ENCODE data around the gene SETD1B.

DNA sequence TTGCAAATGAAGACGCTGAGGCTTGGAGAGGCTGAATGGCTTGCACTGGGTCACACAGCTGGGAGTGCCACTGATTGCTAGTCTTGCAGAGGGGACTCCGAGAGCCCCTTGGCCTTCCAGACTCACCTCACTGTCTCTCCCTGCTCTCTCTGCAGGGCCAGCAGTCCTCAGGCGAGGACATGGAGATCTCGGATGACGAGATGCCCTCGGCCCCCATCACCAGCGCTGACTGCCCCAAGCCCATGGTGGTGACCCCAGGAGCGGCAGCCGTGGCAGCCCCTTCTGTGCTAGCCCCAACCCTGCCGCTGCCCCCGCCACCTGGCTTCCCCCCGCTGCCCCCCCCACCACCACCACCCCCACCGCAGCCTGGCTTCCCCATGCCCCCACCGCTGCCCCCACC lies 10.1 kb downstream of the SETD1B start:
- TF ChIP-seq POLR2A (IDR thresholded peaks at IDR 0.05): no peak
- TF ChIP-seq, protein P1, sequence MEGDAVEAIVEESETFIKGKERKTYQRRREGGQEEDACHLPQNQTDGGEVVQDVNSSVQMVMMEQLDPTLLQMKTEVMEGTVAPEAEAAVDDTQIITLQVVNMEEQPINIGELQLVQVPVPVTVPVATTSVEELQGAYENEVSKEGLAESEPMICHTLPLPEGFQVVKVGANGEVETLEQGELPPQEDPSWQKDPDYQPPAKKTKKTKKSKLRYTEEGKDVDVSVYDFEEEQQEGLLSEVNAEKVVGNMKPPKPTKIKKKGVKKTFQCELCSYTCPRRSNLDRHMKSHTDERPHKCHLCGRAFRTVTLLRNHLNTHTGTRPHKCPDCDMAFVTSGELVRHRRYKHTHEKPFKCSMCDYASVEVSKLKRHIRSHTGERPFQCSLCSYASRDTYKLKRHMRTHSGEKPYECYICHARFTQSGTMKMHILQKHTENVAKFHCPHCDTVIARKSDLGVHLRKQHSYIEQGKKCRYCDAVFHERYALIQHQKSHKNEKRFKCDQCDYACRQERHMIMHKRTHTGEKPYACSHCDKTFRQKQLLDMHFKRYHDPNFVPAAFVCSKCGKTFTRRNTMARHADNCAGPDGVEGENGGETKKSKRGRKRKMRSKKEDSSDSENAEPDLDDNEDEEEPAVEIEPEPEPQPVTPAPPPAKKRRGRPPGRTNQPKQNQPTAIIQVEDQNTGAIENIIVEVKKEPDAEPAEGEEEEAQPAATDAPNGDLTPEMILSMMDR (IDR thresholded peaks at IDR 0.05): no peak

All from adrenal gland (tissue), 5 donors.